GM21515 (cell line): Measurements from ENCODE around the gene RABAC1.
"Not testable (repeated sequence)": the region's sequence is repeated elsewhere in the genome, so short reads cannot be mapped to it uniquely, and the experiment has no call there.

Experiments
- ATAC-seq: cut with Tn5 transposase; IDR thresholded peaks from one replicate; pipeline ENCODE4 v1.9.1; 2021; ENCODE audit not compliant: unreplicated experiment

Gene RABAC1

DNA sequence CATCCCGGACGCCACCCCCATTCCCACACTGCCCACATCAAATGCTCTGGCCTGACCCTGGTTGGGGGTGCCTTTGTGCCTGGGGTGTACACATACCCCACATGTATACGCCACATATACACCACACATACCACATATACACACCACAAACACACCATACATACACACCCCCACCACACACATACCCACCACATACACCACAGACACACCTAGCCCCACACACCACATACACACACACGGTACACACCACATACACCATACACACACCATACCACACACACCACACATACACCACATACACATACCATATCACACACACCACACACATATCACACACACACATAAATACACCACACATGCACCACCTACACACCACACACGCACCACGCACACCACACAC, 41.0 kb downstream of the RABAC1 start:
- no peak for ATAC-seq

DNA sequence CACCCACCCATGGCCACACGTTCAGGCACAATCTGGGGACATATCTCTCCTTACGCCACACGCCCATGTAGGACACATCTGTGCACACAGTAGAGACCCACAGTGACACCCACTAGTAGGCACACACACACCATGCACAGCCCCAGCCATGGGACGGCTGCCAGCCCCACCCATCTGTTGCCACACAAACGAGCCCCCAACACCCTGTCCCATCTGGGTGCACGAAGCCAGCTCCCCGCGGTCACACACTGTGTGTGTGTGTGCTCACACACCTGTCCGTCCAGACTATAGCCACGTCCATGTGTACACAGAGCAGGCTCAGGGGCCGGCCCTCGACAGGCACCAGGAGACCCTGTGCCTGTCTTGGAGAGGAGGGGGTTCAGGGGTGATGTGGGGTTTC, 41.4 kb downstream of the RABAC1 start:
- ATAC-seq, result no peak

DNA sequence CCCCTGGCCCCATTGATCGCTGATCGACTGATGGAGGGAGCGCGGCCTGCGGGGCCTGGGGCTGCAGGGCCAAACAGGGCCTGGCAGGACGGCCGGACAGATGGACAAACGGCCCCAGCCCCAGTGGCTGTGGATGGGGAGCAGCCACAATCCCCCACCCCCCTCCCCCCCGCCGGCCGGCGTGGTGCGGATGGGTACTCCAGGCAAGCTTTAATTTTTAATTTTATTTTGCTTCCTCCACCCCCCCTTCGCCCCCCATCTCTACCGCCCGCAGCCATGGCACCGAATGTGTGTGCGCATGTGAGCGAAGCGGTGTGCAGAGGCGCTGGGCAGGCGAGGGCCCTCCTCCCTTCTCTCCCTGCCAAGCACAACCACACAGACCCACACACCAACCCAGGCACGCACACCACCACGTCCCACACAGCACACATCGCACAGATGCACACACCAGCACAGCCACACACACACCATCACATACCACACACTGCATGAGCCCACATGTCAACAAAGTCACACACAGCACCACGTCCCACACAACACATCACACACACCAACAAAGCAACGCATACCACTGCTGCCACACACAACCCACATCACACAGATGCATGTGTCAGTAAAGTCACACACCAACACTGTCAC, 43.2 kb downstream of the RABAC1 start:
- ATAC-seq, result no peak

GRCh38 chr19:41915021-41915775, 43.9 kb downstream of the RABAC1 start:
- no peak for ATAC-seq

DNA sequence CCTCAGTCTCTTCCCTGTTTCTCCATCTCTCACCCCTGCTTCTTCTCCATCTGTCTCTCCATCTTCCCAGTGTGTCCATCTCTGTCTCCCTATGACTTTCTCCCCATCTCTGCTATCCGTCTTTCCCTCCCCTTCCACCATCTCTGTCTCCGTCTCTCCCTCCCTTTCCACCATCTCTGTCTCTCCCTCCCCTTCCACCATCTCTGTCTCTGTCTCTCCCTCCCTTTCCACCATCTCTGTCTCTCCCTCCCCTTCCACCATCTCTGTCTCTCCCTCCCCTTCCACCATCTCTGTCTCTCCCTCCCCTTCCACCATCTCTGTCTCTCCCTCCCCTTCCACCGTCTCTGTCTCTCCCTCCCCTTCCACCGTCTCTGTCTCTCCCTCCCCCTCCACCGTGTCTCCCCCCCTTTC, 44.7 kb downstream of the RABAC1 start:
- ATAC-seq, result not testable (repeated sequence)

DNA sequence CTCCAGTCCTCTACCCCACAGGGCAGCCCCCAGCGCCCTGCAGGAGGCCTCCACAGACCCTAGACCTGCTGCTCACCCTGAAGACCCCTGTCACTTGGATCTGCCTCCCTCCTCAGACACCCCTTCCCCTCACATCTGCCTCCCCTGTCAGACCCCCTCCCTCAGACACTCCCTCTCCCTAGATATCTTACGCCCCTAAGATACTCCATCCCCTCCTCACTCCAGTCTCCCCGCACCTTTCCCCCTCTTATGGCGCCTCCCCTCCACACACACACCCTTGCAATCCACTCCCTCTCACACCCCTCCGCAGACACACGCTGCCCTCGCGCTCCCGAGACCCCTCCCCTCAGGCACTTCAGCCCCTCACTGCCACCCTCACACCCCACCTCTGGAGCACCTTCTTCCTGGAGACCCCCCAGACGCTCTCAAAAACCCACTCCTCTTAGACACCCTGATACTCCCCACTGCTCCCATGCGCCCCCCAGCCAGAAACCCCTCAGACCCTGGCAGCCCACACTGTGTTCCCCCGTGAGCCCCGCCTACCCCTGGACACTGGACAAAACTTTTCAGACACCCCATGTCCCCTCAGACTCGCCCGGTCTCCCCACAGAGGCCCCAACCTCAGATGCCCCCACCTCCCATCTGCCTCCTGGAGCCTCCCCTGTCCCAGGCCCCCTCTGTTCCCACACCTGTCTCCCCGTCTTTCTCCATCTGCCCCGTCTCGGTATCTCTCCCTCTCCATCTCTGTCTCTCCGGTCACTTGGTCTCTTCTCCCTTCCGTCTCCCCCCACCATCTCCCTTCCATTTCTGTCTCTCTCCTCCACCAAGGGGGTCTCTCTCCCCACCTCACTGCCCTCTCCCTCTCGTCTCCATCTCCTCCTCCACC, 45.3 kb downstream of the RABAC1 start:
- ATAC-seq, result no peak

DNA sequence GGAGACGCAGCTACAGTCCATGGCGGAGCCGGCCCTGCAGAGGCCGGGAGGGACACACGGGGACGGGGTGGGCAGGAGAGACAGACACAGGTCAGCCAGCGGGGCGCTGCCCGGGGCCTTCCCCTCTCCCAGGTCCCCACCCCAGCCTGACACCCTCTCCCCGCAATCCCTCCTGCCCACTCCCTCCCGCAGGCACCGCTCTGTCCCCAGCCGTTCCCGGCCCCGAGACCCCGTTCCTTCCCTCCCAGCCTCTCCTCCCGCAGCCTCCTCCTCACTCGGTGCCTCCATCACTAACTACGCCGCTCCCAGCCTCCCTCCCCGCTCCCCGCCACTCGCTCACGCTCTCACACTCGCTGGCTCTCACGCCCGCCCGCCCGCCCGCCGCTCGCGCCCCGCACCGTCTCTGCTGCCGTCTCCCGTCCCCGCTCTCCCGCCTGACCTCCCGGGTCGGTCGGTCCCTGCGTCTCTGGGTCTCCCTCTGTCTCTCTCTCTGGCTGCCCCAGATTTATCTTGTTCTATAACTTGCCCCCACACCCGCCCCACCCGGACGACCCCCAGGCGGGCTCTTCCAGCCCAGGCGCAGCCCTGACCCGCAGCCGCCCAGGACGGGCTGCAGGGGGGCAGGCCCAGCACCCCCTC, 46.1 kb downstream of the RABAC1 start:
- no peak for ATAC-seq

GRCh38 chr19:41911889-41912731, 47.0 kb downstream of the RABAC1 start:
- ATAC-seq, result no peak

DNA sequence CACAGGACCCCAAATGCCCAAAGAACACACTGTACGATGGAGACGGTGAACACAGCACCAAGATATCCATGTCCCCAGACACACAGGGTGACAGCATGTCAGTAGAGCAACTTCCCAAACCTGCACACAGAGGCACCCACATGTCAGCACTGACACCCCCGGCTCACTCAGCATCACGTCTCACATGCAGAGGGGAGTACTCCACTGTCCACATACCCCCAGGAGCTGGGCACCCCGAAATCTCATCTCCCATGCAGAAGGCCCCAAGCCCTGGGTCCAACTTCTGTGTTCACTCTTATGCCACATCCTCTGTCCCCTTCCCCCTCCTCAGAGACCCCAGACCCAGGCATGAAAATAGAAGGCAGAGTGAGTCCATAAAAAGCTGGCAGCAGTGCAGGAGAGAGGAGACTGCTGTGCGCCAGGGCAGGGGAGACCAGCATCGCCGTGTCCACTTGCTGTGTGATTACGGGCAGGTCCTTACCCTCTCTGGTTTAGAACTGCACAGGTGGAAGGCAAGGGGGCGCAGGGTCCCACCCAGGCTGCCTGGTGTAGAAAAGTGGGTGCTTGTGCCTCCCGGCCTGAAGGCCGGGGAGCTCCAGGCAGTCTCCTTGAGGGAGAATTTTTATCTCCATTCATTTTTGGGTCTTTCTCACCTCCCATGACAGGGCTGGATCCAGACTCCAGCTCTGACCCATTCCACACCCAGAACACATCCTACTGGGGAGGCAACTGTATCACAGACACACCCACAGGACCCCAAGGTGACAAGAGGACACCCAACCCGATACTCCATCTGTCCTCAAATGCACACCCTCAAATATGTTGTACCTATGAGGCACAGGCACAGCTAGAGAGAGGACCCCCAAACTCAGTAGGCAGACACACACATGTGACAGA, 47.9 kb downstream of the RABAC1 start:
- no peak for ATAC-seq

DNA sequence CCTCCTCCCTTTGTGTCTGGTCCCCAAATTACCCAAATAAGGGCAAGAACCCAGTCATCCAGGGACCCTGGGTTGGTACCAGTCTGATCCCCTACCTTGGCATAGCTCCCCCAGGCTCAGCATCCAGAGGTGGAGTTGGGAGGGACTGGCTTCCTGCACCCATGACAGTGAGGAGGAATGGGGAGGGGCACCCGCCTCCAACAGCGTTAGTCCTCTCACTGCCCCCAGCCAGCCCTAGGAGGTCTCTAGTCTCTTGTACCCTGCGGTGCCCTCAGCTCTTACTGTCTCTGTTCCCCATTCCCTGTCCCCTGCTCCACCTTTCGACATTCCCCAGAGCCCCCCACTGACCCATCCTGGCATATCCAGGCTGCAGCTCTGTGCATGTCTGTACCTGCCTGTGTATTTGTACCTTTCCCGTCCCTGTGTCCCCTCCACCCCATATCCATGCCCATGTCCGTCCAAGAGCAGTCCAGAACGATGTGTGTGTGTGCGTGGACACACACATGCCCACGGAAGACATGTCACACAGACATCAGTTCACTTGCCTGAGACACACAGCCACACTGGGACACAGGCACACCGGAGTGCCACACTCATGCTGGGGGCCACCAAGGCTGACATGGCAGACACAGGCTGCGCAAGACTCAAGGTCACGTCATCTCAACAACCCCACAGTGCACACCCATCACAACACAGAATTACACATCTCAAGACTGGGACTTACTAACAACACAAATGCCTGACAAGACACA, 48.7 kb downstream of the RABAC1 start:
- no peak for ATAC-seq

GRCh38 chr19:41909706-41910105, 49.4 kb downstream of the RABAC1 start:
- no peak for ATAC-seq

DNA sequence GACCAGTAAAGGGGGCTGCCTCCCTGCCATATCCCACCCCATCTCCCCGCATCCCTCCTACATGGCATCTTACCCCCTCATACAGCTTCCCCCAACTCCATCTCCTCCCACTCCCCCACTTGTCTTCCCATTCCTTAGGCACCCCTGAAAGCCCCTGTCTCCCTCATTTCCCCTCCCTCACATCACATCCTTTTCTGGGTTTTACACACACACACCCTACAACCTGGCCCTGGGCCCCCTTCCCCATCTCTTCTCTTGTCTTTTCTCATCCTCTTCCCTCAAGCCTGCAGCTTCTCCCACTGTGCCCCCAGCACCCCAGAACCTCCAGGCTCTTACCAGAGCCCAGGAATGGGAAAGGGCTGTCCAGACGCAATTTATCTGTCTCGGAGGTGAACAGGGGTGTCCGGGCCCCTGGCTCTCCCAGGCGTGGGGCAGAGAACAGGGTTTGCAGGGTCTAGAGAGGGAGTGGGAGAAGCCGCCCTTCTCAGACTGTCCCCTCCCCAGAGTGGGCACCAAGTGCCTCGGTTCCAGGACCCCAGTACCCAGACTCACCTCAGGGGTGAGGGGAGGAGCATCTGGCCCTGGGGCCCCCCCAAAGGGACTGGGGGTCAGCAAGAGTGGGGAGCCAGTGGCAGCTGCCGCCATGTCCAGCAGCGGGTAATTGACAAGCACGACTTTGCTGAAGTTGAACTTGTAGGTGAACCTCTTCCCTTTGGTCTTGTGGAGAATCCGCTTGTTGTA, 50.2 kb downstream of the RABAC1 start:
- ATAC-seq, result no peak

DNA sequence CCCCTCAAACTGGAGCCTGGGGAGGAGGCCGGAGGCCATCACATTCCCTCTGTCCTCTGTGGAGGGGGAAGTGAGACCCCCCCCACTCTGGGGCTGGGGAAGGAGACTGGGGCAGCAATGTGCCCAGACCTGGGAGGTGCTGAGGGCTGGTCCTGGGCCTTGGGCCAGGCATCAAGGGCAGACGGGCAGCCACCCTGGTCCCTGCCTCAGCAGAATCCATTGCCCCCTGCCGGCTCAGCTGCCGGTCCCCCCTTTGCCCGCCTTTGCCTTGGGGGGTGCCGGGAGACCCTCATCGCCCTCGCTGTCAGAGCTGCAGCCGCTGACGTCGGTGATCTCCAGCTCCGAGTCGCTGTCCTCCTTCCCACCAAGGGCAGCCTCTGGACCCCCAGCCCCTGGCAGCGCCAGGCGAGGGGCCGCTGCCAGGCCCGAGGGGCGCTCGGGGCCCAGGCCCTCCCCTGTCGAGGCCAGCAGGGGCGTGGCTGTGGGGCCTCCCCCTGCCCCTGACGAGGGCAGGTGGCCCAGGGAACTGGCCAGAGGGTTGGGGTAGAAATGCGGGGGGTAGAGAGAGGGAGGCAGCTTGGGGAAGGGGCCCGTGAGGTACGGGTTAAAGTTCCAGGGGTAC, 51.0 kb downstream of the RABAC1 start:
- ATAC-seq, result no peak

GRCh38 chr19:41906916-41907680, 52.0 kb downstream of the RABAC1 start:
- ATAC-seq, result no peak
